GM18951 (cell line): ENCODE measurements around the gene PAX5.
A peak's percentile ranks its signal among the peaks of the same experiment; 100 is the strongest.

Experiments used
- POLR2A ChIP-seq: IDR thresholded peaks from 4 replicates; pipeline ENCODE4 v1.6.1; 2011; ENCODE audit warnings: mild to moderate bottlenecking; ENCODE audit not compliant: insufficient read length, insufficient read depth; ENCODE audit errors: extremely low read depth
- in situ Hi-C: fragments of 300-500 bp; cut with MboI; formaldehyde crosslinking; loops from one replicate; pipeline ENCODE4 v1.12.0; 2022; ENCODE audit warnings: low sequenced_read_pairs, mixed read lengths, inconsistent platforms; ENCODE audit not compliant: unreplicated experiment

The PAX5 gene

DNA sequence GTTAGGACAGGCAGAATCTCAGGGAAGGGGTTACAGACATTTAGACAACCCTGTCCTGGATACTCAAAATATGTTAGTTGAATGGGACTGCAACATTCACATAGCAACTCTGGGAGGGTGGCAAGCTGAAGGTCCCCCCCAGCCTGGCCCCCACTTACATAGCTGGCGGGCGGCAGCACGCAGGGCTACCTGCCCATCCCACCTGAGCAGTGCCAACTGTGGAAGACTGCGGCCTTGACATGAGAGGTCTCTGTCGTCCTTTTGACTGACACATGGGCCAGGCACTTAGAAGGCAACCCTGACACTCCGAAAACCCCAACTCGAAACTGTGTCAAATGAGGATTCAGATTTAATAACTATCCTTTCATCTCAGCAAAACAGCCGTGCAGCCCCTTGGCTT, 16.5 kb downstream of the PAX5 start:
- no peak for TF ChIP-seq POLR2A

GRCh38 chr9:37011530-37011929, 22.5 kb downstream of the PAX5 start:
- TF ChIP-seq POLR2A = no peak
- in situ Hi-C loops = no loop called here

More for the DNA sequence above, 16.5 kb downstream of the PAX5 start:
- in situ Hi-C loops = no loop called here

GRCh38 chr9:37010976-37011375, 23.1 kb downstream of the PAX5 start:
- TF ChIP-seq POLR2A = no peak
- in situ Hi-C loops = no loop called here

DNA sequence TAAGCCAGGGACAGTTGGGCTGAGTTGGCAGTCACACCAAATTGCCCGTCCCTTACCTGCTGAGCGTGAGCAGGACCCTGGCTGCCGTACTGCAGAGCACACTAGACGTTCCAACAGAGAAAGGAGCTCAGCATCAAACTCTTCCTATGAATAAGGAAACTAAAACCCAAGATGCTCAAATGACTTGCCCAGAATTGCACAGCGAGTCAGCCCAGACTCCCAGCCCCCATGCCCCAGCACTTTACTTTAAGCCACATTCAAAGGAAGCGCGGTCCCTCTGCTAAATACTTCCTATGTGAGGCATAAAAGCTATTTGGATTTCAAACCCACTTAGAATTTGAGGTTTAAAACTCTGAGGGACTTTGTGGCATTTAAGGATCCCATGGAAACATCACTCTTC, 23.9 kb downstream of the PAX5 start:
- in situ Hi-C loops = no loop called here
- TF ChIP-seq POLR2A = no peak

- in situ Hi-C loops = no loop called here
- TF ChIP-seq POLR2A = no peak
Observed at GRCh38 chr9:37007295-37007694, 26.8 kb downstream of the PAX5 start.

DNA sequence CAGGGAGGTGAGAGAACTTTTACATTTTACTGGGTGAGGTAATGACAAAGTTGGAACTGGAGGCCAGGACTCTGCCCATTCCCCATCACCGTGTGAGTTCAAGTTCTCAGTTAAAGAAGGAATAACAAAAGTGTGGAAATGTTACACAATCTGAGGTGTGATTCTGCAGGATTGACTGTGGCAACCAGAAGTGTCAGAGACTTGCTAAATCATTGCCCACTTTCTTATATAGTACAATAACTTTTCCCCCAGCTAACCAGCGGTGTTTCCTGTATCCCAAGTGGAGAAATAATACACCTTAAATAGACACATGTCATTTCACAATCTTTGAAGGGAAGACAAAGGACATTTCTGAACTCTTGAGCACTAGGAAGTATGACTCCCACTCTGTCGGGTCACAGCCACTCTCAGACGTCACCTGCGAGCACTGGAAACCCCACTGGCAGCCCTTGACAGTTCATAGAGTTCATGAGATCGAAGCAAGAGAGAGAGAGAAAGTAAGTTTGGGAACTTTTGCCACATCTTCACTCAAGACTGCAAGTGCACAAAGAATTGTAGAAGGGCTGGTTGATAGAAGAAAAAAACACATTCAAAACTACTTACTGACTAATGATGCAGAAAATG, 28.4 kb downstream of the PAX5 start:
- no peak for TF ChIP-seq POLR2A
- in situ Hi-C loops = no loop called here

DNA sequence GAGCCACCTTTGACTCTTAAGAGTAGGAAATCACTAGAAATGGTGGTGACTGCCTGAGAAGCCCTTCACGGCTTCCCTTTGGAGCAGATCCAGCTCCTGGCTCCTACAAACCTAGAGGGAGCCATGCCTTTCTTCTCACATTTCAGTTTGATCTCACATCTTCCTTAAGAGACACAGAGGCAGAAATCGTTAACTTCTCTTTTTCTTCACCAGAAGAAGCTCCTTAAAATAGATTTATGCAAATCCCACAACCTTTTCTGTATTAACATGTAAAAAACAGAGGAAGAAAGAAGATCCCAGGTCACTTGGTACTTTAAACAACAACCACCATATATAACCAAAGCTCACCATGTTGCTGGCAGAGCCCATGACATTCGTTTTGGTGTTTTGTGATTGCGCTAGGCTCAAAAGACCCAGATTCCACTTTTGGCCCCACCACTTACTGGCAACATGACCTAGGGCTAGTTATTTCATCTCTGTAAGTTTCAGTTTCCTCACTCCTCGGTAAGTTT, 29.6 kb downstream of the PAX5 start:
- in situ Hi-C loops = no loop called here

DNA sequence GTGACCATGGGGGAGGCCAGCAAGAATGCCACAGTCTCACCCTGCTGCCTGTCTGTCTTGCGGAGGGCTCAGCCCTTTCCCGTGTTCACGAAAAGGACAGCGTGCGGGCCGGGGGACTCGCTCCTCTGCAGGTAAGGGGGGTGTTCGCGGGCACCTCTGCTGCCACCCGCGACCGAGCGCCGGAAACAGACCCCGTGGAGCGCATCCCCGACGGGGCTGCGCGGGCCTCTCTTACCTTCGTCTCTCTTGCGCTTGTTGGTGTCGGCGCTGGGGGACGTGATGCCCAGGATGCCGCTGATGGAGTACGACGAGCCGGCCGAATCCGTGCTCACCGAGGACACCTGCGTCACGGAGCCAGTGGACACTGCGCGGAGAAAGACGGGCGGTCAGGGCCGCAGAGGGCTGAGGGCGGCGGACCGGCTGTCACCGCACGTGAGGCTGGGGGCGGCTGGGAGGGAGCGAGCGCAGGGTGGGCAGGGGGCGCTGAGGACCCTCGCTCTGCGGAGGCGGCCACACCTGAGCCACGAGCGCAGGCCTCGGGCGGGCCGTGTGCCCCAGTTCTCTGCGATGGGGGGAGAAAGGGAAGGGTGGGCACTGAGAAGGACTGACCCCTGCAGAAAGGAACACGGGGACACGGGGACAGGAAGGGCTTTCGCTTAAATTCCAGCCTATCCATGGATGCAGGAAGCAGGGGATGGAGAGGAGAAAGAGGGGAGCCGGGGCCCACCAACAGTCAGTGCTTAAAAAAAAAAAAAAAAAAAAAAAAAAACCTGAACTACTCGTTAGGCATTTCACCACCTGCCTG, 31.5 kb downstream of the PAX5 start:
- in situ Hi-C loops = no loop called here
- no peak for TF ChIP-seq POLR2A

More for the DNA sequence above, 29.6 kb downstream of the PAX5 start:
- TF ChIP-seq POLR2A = peak; percentile 44

DNA sequence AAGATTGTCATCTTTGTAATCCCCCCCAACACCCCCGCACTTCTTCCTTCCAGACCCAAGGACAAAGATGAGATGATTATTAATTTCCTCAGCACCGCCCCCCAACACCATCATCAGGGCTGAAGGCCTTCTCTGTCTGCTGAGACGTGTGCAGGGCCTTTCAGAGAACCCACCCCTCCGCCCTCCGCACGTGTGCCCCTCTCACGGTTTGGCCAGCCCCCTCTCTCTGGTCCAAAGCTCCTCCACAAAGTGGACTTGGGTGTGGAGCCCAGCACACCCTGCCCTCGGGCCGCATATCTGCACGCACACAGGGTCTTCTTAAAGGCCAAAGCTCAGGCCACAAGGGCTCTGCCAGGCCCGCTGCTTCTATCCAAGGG, 32.0 kb downstream of the PAX5 start:
- TF ChIP-seq POLR2A = no peak
- in situ Hi-C loops = no loop called here

- in situ Hi-C loops = no loop called here
- TF ChIP-seq POLR2A = no peak
Observed at GRCh38 chr9:37001459-37001858, 32.6 kb downstream of the PAX5 start.

DNA sequence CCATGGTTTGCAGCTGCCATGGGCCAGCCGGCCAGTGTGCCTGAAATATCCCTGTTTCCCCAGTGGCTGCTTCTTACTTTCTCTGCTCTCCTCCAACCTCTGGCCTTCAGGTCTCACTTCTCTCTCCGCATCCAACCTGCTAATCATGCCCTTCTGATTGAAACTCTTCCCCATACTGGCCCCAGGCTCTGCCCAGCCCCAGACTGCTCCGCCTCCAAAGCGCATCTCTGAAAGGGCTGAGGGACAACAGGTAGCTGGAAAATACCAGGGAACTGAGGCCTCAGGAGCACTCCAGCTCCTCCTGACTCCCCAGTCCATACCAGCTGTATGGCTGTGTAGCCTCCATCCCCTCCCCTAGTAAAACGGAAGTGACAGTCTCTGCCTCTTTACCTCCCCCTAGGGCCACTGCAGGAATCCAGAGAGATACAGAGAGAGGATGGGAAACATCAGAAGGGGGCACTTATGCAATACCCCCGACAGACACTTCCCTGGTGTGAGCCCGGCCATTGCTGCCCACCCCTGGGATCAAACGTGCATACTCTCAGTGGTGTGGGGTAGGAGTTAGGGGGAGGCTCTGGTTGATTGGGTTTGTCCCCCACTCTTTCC, 34.2 kb downstream of the PAX5 start:
- in situ Hi-C loops = loop anchor here (10.0 kb wide), 1 partner anchor 305 kb away; no protein-coding TSS in a partner anchor
- no peak for TF ChIP-seq POLR2A

GRCh38 chr9:36997414-36997813, 36.7 kb downstream of the PAX5 start:
- TF ChIP-seq POLR2A = no peak
- in situ Hi-C loops = loop anchor here (10.0 kb wide), 1 partner anchor 307 kb away; no protein-coding TSS in a partner anchor

- in situ Hi-C loops = loop anchor here (10.0 kb wide), 1 partner anchor 308 kb away; no protein-coding TSS in a partner anchor
- no peak for TF ChIP-seq POLR2A
Observed at GRCh38 chr9:36996706-36997086, 37.4 kb downstream of the PAX5 start.
